OCI-LY1 (cell line): Measurements from ENCODE around the gene RARRES1.

Experiments used
- H2AFZ ChIP-seq: fragments of 200-600 bp; sonication (generic), shearing (Covaris generic); 2 replicates; pipeline ENCODE4 v1.6.0; 2014; ENCODE audit warnings: antibody characterized with exemption, mild to moderate bottlenecking, low read length
- H3F3A ChIP-seq: fragments of 200-600 bp; sonication (generic), shearing (Covaris generic); 2 replicates; pipeline ENCODE4 v1.6.0; 2014; ENCODE audit warnings: mild to moderate bottlenecking, antibody characterized with exemption, low read length, moderate library complexity; ENCODE audit not compliant: insufficient read depth
- H3K27ac ChIP-seq: fragments of 200-600 bp; sonication (generic); 2 replicates; pipeline ENCODE4 v1.5.1; 2014; ENCODE audit warnings: low read length, mixed run types, mild to moderate bottlenecking, low read depth; ENCODE audit not compliant: poor library complexity, severe bottlenecking
- H3K27me3 ChIP-seq: fragments of 200-600 bp; sonication (generic); 2 replicates; pipeline ENCODE4 v1.6.0; 2014; ENCODE audit warnings: antibody characterized with exemption, mild to moderate bottlenecking, low read length, moderate library complexity; ENCODE audit not compliant: insufficient read depth
- H3K36me3 ChIP-seq: fragments of 200-600 bp; sonication (generic); 2 replicates; pipeline ENCODE4 v1.6.1; 2014; ENCODE audit warnings: mild to moderate bottlenecking, antibody characterized with exemption, low read length, moderate library complexity, mixed read lengths; ENCODE audit not compliant: insufficient read depth
- H3K4me1 ChIP-seq: fragments of 200-600 bp; sonication (generic); 2 replicates; pipeline ENCODE4 v1.5.1; 2014; ENCODE audit warnings: mild to moderate bottlenecking, low read length, moderate library complexity; ENCODE audit not compliant: insufficient read depth, severe bottlenecking
- H3K4me2 ChIP-seq: fragments of 200-600 bp; sonication (generic), shearing (Covaris generic); 2 replicates; pipeline ENCODE4 v1.6.1; 2014; ENCODE audit warnings: low read length
- H3K4me3 ChIP-seq: fragments of 200-600 bp; sonication (generic); 2 replicates; pipeline ENCODE4 v1.5.1; 2014; ENCODE audit warnings: low read length, low read depth, mild to moderate bottlenecking, mixed read lengths; ENCODE audit not compliant: poor library complexity, severe bottlenecking
- H3K79me2 ChIP-seq: fragments of 200-600 bp; shearing (Covaris generic); 2 replicates; pipeline ENCODE4 v1.6.1; 2016; ENCODE audit warnings: mixed run types, low read length, mixed read lengths; ENCODE audit not compliant: insufficient read depth
- H3K9ac ChIP-seq: fragments of 200-600 bp; sonication (generic), shearing (Covaris generic); 2 replicates; pipeline ENCODE4 v1.6.1; 2014; ENCODE audit warnings: mild to moderate bottlenecking, low read length, mixed read lengths
- H3K9me2 ChIP-seq: fragments of 200-600 bp; sonication (generic), shearing (Covaris generic); 2 replicates; pipeline ENCODE4 v1.6.1; 2014; ENCODE audit warnings: low read depth, mild to moderate bottlenecking, low read length, mixed read lengths
- H3K9me3 ChIP-seq: fragments of 200-600 bp; shearing (Covaris generic); 2 replicates; pipeline ENCODE4 v1.6.1; 2014; ENCODE audit warnings: low read length, mixed read lengths
- H4K20me1 ChIP-seq: fragments of 200-600 bp; sonication (generic), shearing (Covaris generic); 2 replicates; pipeline ENCODE4 v1.6.0; 2016; ENCODE audit warnings: mild to moderate bottlenecking, low read length; ENCODE audit not compliant: insufficient read depth
- CTCF ChIP-seq: fragments of 200-600 bp; sonication (generic), shearing (Covaris generic); IDR thresholded peaks from 2 replicates; pipeline ENCODE4 v1.5.1; 2017; ENCODE audit warnings: mild to moderate bottlenecking, antibody characterized with exemption, low read length, moderate library complexity, mixed read lengths
- EZH2 ChIP-seq: fragments of 200-600 bp; sonication (generic), shearing (Covaris generic); IDR thresholded peaks from 2 replicates; pipeline ENCODE4 v1.8.0; 2017; ENCODE audit warnings: borderline replicate concordance, mixed run types, mild to moderate bottlenecking, antibody characterized with exemption, low read length, moderate library complexity, mixed read lengths

RARRES1 gene

DNA sequence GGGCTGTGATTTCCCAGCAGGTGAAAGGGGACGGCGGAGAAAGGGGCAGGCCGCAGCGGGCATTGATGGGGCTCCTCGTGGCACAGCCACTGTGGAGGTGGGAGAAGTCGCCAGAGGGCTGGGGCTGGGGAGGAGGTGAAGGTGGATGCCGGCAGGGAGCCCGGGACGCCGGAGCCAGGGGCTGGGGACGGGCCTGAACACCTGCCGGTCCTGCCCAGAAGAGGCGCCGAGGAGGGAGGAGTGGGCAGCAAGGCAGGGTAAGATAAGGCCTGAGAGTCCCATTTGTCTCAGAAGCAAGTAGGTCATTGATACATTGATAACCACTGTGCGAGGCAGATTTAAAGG, 571 bp upstream of the RARRES1 start:
- TF ChIP-seq CTCF, result no peak
- no peak for TF ChIP-seq EZH2
- Histone ChIP-seq H4K20me1 (no peaks in the 10 kb centered on the region), H3K4me1 (peaks cover 12% of the 10 kb centered on the region), H3F3A (no peaks in the 10 kb centered on the region), H3K9me3 (peaks cover 4% of the 10 kb centered on the region), H3K27ac (no peak overlapping the region), H3K9ac (no peak overlapping the region), H3K36me3 (no peaks in the 10 kb centered on the region), H2AFZ (no peak overlapping the region), H3K79me2 (no peaks in the 10 kb centered on the region), H3K4me3 (no peak overlapping the region), H3K9me2 (no peaks in the 10 kb centered on the region), H3K4me2 (no peak overlapping the region), H3K27me3 (no peaks in the 10 kb centered on the region)

- Histone ChIP-seq H3K27ac (no peak overlapping the region), H3K79me2 (no peaks in the 10 kb centered on the region), H3K4me3 (peak overlapping the region; percentile 58), H4K20me1 (no peaks in the 10 kb centered on the region), H3K27me3 (no peaks in the 10 kb centered on the region), H3K36me3 (no peaks in the 10 kb centered on the region), H3K9me3 (peaks cover 4% of the 10 kb centered on the region), H3F3A (no peaks in the 10 kb centered on the region), H3K4me2 (peak overlapping the region; percentile 73), H3K4me1 (peaks cover 12% of the 10 kb centered on the region), H3K9ac (peak overlapping the region; percentile 41; the same call in 1 of the 2 replicates), H2AFZ (no peak overlapping the region), H3K9me2 (no peaks in the 10 kb centered on the region)
- TF ChIP-seq CTCF (no peak), EZH2 (no peak)
Measured at GRCh38 chr3:158731486-158731885, 771 bp downstream of the RARRES1 start.

DNA sequence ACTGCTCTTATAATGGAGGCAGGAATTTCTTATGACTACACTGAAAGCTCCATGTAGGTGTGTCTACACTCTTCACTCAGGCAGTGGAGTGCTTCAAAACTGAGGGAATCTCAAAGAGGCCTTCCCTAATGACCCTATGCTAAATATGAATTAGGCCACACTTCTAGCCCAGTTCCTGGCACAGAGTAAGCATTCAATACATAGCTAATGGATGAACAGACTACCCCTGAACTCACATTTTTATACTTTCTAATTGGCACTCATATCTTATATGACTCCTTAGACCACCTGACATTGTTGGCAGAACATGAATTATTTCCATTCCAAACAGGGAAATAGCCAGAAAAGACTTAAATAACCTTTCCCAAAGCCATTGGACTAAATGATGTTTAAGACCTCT, 3.4 kb downstream of the RARRES1 start:
- Histone ChIP-seq H3K27ac (no peak overlapping the region), H3K4me3 (no peak overlapping the region), H4K20me1 (no peaks in the 10 kb centered on the region), H3K9me2 (no peaks in the 10 kb centered on the region), H3K4me1 (peaks cover 12% of the 10 kb centered on the region), H3K36me3 (no peaks in the 10 kb centered on the region), H3K4me2 (no peak overlapping the region), H3K27me3 (no peaks in the 10 kb centered on the region), H3K9ac (no peak overlapping the region), H3K79me2 (no peaks in the 10 kb centered on the region), H3K9me3 (no peaks in the 10 kb centered on the region), H2AFZ (no peak overlapping the region), H3F3A (no peaks in the 10 kb centered on the region)
- no peak for TF ChIP-seq EZH2
- TF ChIP-seq CTCF, result no peak

- Histone ChIP-seq H3K4me2 (peak overlapping the region; percentile 24), H3K4me1 (peaks cover 15% of the 10 kb centered on the region), H3K9ac (no peak overlapping the region)
Measured at GRCh38 chr3:158728061-158728377, 4.2 kb downstream of the RARRES1 start.

More at GRCh38 chr3:158728061-158728377, 4.2 kb downstream of the RARRES1 start:
- Histone ChIP-seq H3K9me3 (no peaks in the 10 kb centered on the region), H3K27ac (no peak overlapping the region), H2AFZ (no peak overlapping the region), H3K9me2 (no peaks in the 10 kb centered on the region), H3K4me3 (no peak overlapping the region), H3F3A (no peaks in the 10 kb centered on the region), H3K79me2 (no peaks in the 10 kb centered on the region), H3K27me3 (no peaks in the 10 kb centered on the region), H3K36me3 (no peaks in the 10 kb centered on the region), H4K20me1 (no peaks in the 10 kb centered on the region)
- TF ChIP-seq EZH2, result no peak
- no peak for TF ChIP-seq CTCF
